GM13977 (cell line): ENCODE measurements around the gene PPP1R3G.

ENCODE experiments used
- DNase-seq: peaks from one replicate; pipeline ENCODE4 v3.0.0; 2012; ENCODE audit warnings: low spot score
- CTCF ChIP-seq: IDR thresholded peaks from 2 replicates; pipeline ENCODE4 v1.5.1; 2012; ENCODE audit warnings: mild to moderate bottlenecking, control low read depth; ENCODE audit not compliant: insufficient read depth; ENCODE audit errors: extremely low read depth, missing control alignments
- in situ Hi-C: fragments of 300-500 bp; cut with MboI; formaldehyde crosslinking; loops from one replicate; pipeline ENCODE4 v1.12.0; 2022; ENCODE audit warnings: low sequenced_read_pairs, low pct_unique_long_range_greater_than_20kb, mixed read lengths, inconsistent platforms; ENCODE audit not compliant: unreplicated experiment

The PPP1R3G gene

GRCh38 chr6:5050009-5050408 is 35.1 kb upstream of the PPP1R3G start:
- TF ChIP-seq CTCF, result no peak
- in situ Hi-C loops, result no loop called here
- no peak for DNase-seq

GRCh38 chr6:5051394-5051793 is 33.7 kb upstream of the PPP1R3G start:
- TF ChIP-seq CTCF, result no peak
- in situ Hi-C loops, result no loop called here
- no peak for DNase-seq

GRCh38 chr6:5053038-5053437 is 32.1 kb upstream of the PPP1R3G start:
- in situ Hi-C loops, result no loop called here
- TF ChIP-seq CTCF, result no peak
- no peak for DNase-seq

- no peak for TF ChIP-seq CTCF
- in situ Hi-C loops, result no loop called here
- DNase-seq, result no peak
Measured at GRCh38 chr6:5053864-5054244, 31.3 kb upstream of the PPP1R3G start.

GRCh38 chr6:5054245-5054873 is 30.8 kb upstream of the PPP1R3G start:
- in situ Hi-C loops, result no loop called here
- TF ChIP-seq CTCF, result no peak
- DNase-seq, result no peak

GRCh38 chr6:5055118-5055517 is 30.0 kb upstream of the PPP1R3G start:
- in situ Hi-C loops, result no loop called here
- no peak for TF ChIP-seq CTCF
- no peak for DNase-seq

GRCh38 chr6:5058254-5058653 is 26.9 kb upstream of the PPP1R3G start:
- no peak for DNase-seq
- TF ChIP-seq CTCF, result no peak

More at GRCh38 chr6:5058254-5058653, 26.9 kb upstream of the PPP1R3G start:
- in situ Hi-C loops, result no loop called here
